NCI-H187 treated with DMSO at 0.1 percent for 48 hours (cell line): ENCODE data around the gene TIMP1.
A peak's percentile ranks its signal among the peaks of the same experiment; 100 is the strongest.
"Not testable (repeated sequence)": the region's sequence is repeated elsewhere in the genome, so short reads cannot be mapped to it uniquely, and the experiment has no call there.

ENCODE experiments used
- DNase-seq: peaks from one replicate; lab custom pipeline; 2025; lab: John Stamatoyannopoulos, UW

Gene TIMP1

DNA sequence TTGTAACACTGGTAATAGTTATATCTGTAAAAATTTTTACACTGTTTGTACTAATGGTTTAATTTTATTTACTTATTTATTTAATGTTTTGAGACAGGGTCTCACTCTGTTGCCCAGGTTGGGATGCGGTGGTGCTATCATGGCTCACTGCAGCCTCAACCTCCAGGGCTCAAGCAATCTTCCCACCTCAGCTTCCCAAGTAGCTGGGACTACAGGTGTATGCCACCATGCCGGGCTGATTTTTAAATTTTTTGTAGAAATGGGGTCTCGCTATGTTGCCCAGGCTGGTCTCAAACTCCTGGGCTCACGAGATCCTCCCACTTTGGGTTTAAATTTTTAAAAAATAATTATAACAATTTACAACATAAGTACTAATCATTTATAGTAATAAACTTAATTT is 20.9 kb downstream of the TIMP1 start:
- not testable (repeated sequence) for DNase-seq

- DNase-seq, result no peak
These were observed 22.8 kb downstream of the TIMP1 start for GRCh38 chrX:47605024-47605423.

DNA sequence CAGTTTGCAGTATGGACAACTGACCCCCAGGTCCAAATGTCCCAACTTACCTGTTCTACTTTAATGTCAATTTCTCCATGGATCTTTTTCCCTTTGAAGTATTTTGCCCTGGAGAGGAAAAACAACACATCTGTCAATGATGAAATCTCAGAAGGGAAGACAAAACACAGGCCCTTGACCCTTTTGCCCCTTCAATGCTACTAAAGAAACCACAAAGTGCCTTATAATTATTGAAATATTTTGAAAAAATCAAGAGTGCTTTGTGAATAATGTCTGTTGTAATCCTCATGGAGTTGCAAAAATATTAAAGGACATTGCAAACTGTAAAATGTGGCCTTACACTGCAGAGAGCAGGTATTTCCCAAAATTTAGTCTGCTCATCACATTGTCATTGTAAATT is 24.9 kb downstream of the TIMP1 start:
- no peak for DNase-seq

DNA sequence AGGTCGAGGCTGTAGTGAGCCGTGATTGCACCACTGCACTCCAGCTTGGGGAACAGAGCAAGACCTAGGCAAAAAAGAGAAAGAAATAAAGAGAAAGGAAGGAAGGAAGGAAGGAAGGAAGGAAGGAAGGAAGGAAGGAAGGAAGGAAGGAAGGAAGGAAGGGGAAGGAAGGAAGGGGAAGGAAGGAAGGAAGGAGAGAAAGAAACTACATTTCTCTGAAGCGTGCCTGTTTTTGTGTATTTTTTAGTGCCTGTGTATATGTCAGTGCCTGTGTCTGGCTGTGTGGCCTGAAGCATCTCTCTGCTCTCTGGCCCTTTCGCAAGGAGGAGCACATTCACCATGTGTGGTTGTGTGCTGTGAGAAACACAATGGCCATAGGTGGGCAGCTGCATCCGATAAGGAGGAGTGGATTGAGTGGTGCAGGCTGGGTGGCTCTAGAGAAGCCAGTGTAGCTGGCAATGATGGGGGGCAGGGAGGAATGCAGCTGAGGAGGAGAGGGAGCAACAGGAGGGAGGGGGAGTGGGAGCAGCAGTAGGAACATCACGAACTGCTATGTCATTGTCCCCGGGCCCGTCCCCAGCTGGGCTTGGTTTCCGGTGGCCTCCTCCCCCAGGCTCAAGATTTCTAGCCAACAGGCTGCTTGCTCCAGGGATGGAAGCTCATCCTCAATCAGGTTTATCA is 26.0 kb downstream of the TIMP1 start:
- no peak for DNase-seq

GRCh38 chrX:47610511-47610910 is 28.3 kb downstream of the TIMP1 start:
- DNase-seq, result no peak

GRCh38 chrX:47611489-47611888 is 29.3 kb downstream of the TIMP1 start:
- no peak for DNase-seq

DNA sequence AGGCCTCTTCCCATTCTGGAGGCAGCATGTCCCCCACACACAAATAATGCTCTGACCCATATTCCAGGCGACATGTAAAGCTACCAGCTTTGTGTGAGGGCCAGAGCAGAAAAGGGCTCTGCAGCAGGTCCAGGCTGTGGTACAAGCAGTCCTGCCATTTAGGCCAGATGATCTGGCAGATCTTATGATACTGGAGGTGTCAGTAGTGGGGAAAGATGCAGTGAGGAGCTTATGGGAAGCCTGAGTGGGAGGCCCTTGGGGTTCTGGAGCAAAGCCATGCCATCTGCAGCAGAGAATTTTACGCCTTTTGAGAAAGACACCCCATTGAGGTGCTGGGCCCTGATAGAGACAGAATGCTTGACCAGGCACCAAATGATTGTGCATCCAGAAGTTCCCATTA is 29.7 kb downstream of the TIMP1 start:
- no peak for DNase-seq

GRCh38 chrX:47612418-47612817 is 30.2 kb downstream of the TIMP1 start:
- DNase-seq, result no peak

DNA sequence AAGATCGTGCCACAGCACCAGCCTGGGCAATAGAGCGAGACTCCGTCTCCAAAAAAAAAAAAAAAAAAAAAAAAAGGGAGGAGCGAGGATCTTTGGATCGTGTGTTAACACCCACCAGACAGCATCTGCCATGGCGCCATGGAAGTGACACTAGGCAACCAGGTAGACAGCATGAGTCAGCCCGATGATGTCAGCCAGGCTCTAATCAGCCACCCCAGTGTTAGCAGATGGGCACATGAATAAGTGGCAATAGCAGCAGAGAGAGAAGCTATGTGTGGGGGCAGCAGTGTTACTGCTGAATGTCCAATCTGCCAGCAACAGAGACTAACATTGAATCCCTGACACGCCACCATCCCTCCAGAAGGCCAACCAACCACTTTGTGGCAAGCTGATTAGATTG is 30.8 kb downstream of the TIMP1 start:
- no peak for DNase-seq

DNA sequence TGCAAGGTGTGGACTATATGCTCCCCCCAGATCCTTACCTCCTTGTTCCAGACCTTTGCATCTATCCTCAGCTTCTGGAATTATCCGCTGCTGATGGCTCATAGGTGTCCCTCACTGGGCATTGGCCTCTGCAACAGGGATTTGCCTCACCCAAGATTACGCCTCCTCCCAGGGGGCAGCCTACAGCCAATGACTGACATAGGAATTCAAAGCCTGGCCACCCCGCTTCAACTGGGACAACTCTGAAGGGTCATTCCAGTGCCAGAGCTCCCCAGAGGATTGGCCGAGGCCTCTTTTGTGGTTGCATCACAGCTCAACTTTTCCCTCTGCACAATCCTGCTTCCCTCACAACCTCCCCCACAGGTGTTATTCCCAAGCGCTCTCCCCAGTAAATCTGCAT is 32.4 kb downstream of the TIMP1 start:
- no peak for DNase-seq

GRCh38 chrX:47618923-47619485 is 36.8 kb downstream of the TIMP1 start:
- DNase-seq, result no peak

GRCh38 chrX:47619486-47620302 is 37.5 kb downstream of the TIMP1 start, which contains the start of gene SYN1:
Gene SYN1, minus strand, starts transcription at chrX:47619857. Its CDS starts 129 bp downstream, at chrX:47619728.
- DNase-seq, result no peak

DNA sequence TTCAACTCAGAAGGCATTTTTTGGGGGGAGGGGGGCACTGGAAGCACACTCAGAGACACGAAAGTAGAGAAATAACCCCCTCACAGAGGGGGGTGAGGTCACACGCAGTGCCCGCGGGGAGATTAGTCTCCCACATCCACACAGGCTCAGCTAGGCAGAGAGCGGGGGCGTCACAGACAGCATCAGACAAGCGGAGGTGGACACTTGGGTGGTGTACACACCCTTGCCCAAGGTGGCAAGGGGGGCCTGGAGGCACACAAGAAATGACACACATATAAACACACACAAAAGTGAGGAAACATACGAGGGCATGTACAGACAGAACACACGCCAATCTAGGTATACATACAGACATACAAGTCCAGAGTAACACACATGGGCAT is 38.1 kb downstream of the TIMP1 start:
- no peak for DNase-seq

GRCh38 chrX:47621851-47622250 is 39.6 kb downstream of the TIMP1 start:
- DNase-seq, result no peak

DNA sequence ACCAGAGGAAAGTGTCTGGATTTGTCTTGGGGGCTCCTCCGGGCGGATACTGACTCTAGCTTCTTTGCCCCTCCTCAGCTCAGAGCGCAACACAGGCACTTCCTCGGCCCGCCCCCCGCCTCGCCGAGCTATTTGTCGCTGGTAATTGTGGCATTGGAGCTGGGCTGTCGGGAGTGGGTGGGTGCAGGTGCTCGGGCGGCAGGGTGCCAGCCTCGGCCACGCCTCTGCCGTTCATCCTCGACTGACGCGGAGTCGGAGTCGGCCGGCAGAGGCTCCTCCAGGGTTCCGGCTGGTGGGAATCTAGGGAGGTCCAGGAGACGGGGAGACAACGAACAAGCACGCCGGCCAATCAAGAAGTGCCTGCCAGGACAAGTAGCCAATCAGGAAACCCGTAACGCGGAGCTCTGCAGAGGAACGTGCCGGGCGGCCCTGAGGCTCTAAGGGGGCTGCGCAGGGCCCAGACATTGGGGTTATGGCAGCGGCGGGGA is 41.3 kb downstream of the TIMP1 start:
- peak; percentile 6 for DNase-seq

GRCh38 chrX:47625365-47625764 is 43.1 kb downstream of the TIMP1 start:
- no peak for DNase-seq

GRCh38 chrX:47628982-47629381 is 46.7 kb downstream of the TIMP1 start:
- DNase-seq, result no peak

GRCh38 chrX:47629419-47630200 is 47.4 kb downstream of the TIMP1 start, which contains the start of gene CFP:
Gene CFP, minus strand, starts transcription at chrX:47629930. Its CDS starts 86 bp downstream, at chrX:47629844.
- no peak for DNase-seq

DNA sequence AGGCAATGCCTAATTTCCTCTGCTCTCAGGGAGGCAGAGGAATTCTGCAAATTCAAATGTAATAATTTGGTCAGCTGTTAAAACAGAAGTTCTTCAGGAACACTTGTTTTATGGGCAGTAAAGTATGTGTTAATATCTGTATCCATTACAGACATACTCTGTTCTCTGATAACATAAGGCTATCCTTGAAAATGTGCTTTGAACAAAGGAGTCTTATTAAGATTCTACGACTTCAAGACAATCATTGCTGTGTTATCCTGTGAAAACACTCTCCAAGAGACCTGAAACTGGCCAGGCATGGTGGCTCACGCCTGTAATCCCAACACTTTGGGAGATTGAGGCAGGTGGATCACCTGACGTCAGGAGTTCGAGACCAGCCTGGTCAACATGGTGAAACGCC is 49.4 kb downstream of the TIMP1 start:
- DNase-seq, result no peak

GRCh38 chrX:47632666-47633065 is 50.4 kb downstream of the TIMP1 start:
- no peak for DNase-seq

GRCh38 chrX:47633689-47634590 is 51.7 kb downstream of the TIMP1 start:
- DNase-seq, result no peak
